GM13976 (cell line): Measurements from ENCODE around the gene SPATA31E1.

Source experiments
- DNase-seq: peaks from one replicate; pipeline ENCODE4 v3.0.0; 2012; ENCODE audit warnings: low spot score
- CTCF ChIP-seq: IDR thresholded peaks from 2 replicates; pipeline ENCODE4 v1.5.1; 2012; ENCODE audit warnings: borderline replicate concordance, mild to moderate bottlenecking; ENCODE audit not compliant: insufficient read depth; ENCODE audit errors: extremely low read depth, missing control alignments, control extremely low read depth
- in situ Hi-C: fragments of 300-500 bp; cut with MboI; formaldehyde crosslinking; loops from one replicate; pipeline ENCODE4 v1.12.0; 2022; ENCODE audit warnings: low sequenced_read_pairs, mixed read lengths, inconsistent platforms; ENCODE audit not compliant: unreplicated experiment

SPATA31E1 gene

DNA sequence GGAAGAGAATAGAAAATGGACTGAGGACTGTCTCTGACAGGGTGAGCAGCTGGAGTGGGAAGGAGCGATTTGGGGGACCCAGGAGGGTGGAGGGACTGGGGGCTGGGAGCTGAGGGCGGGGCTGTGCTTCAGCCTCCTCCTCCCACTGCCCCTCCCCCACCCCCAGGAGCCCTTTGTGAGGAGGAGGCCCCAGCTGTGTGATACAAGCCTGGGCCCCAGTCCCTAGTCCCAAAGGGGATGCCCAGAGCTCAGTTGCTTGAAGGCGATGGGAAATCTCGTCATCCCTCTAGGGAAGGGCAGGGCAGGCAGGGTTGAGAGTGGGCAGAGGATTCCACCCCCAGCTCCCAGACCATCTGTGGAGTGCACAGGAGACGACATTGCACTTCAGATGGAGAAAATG is at the start of gene SPATA31E1:
TSS of gene SPATA31E1 (plus strand) at position 251 of the 400 bp plus-strand sequence. CDS start at position 266, 15 bp downstream.
- TF ChIP-seq CTCF, result no peak
- in situ Hi-C loops, result no loop called here
- DNase-seq, result no peak

- TF ChIP-seq CTCF, result no peak
- in situ Hi-C loops, result no loop called here
- no peak for DNase-seq
Measured at GRCh38 chr9:87834357-87834756, 48.3 kb upstream of the SPATA31E1 start.

DNA sequence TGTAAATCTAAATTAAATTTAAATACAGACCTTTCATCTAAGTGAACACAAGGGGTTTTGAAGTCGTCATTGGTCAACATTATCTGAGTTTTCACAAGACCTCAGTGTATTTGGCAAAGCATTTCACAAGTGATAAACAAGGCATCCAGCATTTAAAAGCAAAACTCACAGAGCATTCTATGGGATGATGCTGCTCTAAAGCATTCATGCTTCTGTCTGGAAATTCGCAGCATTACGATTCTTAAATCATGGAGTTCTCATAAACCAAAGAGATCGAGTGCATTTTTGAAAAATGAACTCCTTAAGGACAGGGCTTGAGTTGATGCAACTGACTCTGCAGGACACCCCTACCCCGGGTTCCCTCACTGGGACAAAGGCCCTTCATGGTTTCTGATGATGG is 46.1 kb upstream of the SPATA31E1 start:
- TF ChIP-seq CTCF, result no peak
- in situ Hi-C loops, result no loop called here
- no peak for DNase-seq

DNA sequence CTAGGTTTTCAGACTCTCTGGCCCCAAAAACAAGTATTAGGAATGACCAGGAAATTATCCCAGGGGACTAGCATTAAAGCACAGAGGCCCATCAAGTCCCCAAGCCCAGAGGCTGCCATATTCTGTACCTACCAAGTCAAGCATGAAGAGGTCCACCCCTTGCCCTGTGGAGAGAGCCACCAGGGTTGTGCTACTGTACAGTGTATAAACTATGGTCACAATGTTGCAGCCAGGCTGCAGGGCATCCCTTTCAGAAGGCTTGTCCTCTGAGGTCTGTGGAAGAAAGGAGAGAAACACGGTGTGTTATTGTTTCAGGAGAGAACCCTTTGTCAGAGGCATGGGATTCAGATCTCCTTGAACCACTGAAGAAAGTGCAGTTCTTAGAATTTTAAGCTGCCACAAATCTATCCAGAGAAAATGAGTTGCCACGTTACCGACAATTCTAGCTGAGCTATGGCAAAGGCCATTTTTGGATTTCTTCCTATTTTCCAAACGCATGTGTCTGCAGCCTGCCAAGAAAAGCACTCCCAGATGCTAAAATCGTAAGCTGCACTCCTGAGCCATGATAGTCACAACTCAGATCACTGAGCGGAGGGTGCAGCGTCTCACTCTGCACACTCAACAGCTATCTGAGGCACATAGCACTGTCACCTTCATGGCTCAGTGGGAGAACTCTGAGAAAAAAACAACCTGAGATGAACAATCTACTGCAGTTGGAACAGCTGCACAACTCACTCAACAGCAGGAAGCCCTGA is 45.5 kb upstream of the SPATA31E1 start:
- no peak for TF ChIP-seq CTCF
- in situ Hi-C loops, result no loop called here
- DNase-seq, result no peak

DNA sequence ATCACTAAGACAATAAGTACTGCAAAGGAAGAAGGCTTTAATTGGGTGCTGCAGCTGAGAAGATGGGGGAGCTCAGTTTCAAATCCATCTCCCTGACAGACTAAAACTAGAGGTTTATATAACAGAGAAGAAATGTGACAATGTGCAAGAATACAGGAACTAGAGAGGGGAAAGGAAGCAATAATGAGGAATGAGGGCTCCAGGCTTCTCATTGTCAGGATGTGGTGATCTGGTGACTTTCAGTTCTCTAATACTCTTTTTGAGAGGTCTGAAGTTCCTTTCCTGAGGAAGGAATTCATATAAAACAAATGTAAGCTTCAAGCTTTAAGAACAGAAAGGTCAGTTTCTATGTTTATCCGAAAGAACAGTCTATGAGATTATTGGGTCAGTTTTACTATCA is 42.5 kb upstream of the SPATA31E1 start:
- no peak for DNase-seq
- TF ChIP-seq CTCF, result no peak
- in situ Hi-C loops, result no loop called here

DNA sequence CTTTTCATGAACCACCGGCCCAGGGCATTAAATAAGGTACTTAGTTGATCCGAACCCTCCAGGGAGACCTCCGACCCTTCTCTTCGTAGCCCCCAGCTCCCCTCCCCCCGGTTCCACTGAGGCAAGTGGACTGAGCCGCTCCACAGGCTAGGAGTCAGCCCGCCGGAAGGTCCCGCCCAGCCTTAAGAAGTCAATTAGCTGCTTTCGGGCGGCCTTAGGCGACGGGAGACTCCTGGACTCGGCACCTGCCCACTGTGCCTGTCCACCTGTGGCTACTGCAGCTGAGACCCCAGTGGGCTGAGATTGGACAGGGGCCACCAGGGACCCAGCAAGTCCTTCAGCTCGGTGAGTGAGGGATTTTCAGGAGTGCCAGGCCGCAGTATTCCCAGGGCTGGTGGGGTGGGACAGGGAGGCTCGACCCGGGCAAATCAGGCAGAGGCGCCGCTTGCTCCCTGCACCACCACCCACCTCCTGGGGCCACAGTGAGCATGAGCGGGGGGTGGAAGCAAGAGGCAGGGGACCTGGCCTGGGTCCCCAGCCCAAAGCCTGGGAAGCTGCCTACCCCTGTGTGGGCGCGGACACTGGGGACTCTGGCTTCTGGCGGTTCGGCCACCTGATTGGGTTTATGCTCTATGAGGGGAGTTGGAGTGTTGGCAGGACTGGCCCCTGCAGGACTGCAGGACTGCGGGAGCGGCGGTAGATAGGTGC is 39.6 kb upstream of the SPATA31E1 start:
- no peak for DNase-seq
- no peak for TF ChIP-seq CTCF
- in situ Hi-C loops, result no loop called here
